ENCODE data around the gene ITPKC. TPM values are rescaled to one million over a fixed set of nuclear protein-coding genes. Genes with fewer than 3 reads are reported as not detected.

ITPKC gene
- total and polyA plus RNA-seq, 9 of the 15 experiments (the other 6 are each of a cell fraction or from before 2014, with no cell fraction given), result 0.08 to 9.3 (median 5.8) TPM

DNA sequence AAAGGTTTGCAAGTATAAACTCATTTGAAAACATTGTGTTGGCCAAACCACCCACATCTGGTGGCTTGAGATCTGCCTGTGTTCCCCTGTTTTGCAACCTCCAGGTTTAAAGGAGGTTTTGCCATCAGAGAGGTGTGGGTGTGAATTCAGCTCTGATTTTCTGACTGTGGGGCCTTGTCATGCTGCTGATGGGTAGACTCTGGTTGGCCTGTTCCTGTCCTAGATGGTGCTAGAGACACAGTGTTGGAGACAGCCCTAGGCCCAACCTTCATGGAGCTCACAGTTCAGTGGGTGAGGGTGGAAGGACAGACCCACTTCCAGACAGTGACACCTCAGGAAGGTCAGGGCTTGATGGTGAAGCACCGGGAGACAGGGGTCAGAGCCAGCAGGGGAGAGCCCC lies 68.6 kb downstream of the ITPKC start:
- Histone ChIP-seq H3K9me3 (replicated peaks; ENCODE audit: control insufficient read depth, insufficient read depth, low read depth, low read length) (no peaks in the 10 kb centered on the region), H3K27me3 (ENCODE audit: control insufficient read depth in 2 of 2, insufficient read depth in 2 of 2, low read length in 2 of 2) (no peaks in the 10 kb centered on the region), H3K4me2 (ENCODE audit: insufficient read depth, low read length) (no peak overlapping the region), H3K27ac (ENCODE audit: extremely low read depth, low read depth, low read length) (no peak overlapping the region), H3K36me3 (ENCODE audit: control insufficient read depth, insufficient read depth, low read length) (no peaks in the 10 kb centered on the region), H4K20me1 (replicated peaks; ENCODE audit: control insufficient read depth, insufficient read depth, low read length) (no peaks in the 10 kb centered on the region), H3K4me1 (replicated peaks in 1 of 2; ENCODE audit: control insufficient read depth in 2 of 2, insufficient read depth in 2 of 2, low read length in 2 of 2) (peaks cover 0 to 13% of the 10 kb centered on the region in 2 experiments; a peak in 2 of 5 replicates), H3K9ac (ENCODE audit: insufficient read depth in 1 of 2, low read depth in 2 of 2, low read length in 2 of 2) (peak overlapping the region in 1 of 2 experiments; percentile 70; a peak in 1 of 4 replicates), H2AFZ (ENCODE audit: low read depth, low read length) (no peak overlapping the region), H3K79me2 (ENCODE audit: control insufficient read depth, insufficient read depth, low read length) (no peaks in the 10 kb centered on the region), H3K9me1 (ENCODE audit: control insufficient read depth, insufficient read depth, low read length) (no peaks in the 10 kb centered on the region), H3K4me3 (no peak overlapping the region)
- TF ChIP-seq SRSF3 (IDR thresholded peaks at IDR 0.05; ENCODE audit: insufficient read depth, low read length) (no peak), KDM1A (IDR thresholded peaks at IDR 0.05) (0 out of 4 replicates have a peak, but pooled peaks of 1 of the 2 experiments have one; percentile 11)
- no TSS peak for BruUV-seq (replicated peaks)
- no peak for FAIRE-seq
- POLR2A ChIA-PET, result interaction anchor here (1.1 kb wide), 1 partner anchor 20 kb away, joined by 3 read pairs; no protein-coding TSS in a partner anchor
- WGBS (ENCODE audit: insufficient coverage, low coverage, missing lambda C conversion rate), result 40% methylated on average over 1 of the region's 1 CpG
- ATAC-seq, result peak; percentile 47; the same call in 2 of the 3 replicates
- intact Hi-C loops (cut with micrococcal nuclease), result no loop called here
- CTCF ChIA-PET (ENCODE audit: low intra/inter-chr PET ratio), result no interaction called here
- no peak for DNase-seq (ENCODE audit: extremely low read depth in 1 of 4, low spot score in 3 of 4)
- in situ Hi-C loops (cut with MboI), result no loop called here

DNA sequence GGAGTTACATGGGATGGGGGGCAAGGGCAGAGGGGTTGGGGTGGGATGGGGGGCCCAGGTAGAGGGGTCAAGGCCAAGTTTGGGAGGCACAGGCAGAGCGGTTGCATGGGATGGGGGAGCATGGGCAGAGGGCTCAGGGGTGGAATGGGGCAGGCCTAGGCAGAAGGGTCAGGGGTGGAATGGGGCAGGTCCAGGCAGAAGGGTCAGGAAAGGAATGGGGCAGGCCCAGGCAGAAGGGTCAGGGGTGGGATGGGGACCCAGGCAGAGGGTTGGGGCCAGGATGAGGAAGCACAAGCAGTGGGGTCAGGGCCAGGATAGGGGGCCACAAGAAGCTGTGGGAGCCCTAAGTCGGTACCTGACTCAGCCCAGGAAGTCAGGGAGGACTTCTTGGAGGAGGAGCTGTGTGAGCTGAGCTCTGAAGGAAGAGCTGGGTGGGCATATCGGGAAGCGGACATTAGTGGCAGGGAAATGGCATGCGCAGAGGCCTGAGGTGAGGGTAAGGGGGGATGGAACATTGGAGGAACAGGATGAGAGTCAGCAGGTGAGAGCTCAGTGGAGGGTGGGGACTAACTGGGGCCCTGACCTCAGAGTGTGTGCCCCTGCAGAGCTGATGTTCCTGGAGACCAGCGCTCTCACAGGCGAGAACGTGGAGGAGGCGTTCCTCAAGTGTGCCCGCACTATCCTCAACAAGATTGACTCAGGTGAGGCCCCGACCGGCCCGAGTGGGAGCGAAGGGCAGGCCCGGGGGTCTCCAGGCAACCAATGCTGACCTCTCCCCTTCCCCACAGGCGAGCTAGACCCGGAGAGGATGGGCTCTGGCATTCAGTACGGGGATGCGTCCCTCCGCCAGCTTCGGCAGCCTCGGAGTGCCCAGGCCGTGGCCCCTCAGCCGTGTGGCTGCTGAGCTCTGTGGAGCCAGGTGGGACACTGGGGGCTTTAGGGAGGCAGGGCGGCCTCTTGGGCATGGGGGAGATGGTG lies 69.4 kb downstream of the ITPKC start:
- H3K4me2 ChIP-seq (ENCODE audit: insufficient read depth, low read length), result no peak overlapping the region
- intact Hi-C loops (cut with micrococcal nuclease), result no loop called here
- no peaks in the 10 kb centered on the region for H4K20me1 ChIP-seq (replicated peaks; ENCODE audit: control insufficient read depth, insufficient read depth, low read length)
- no peaks in the 10 kb centered on the region for H3K9me1 ChIP-seq (ENCODE audit: control insufficient read depth, insufficient read depth, low read length)
- ATAC-seq, result no peak; the same call in 2 of the 3 replicates
- DNase-seq (ENCODE audit: extremely low read depth in 1 of 4, low spot score in 3 of 4), result no peak
- no peak for FAIRE-seq
- no peak overlapping the region for H3K4me3 ChIP-seq
- H3K9me3 ChIP-seq (replicated peaks; ENCODE audit: control insufficient read depth, insufficient read depth, low read depth, low read length), result no peaks in the 10 kb centered on the region
- H3K4me1 ChIP-seq (replicated peaks in 1 of 2; ENCODE audit: control insufficient read depth in 2 of 2, insufficient read depth in 2 of 2, low read length in 2 of 2), result peaks cover 0 to 13% of the 10 kb centered on the region in 2 experiments; a peak in 2 of 5 replicates
- H3K36me3 ChIP-seq (ENCODE audit: control insufficient read depth, insufficient read depth, low read length), result no peaks in the 10 kb centered on the region
- CTCF ChIA-PET (ENCODE audit: low intra/inter-chr PET ratio), result no interaction called here
- peak overlapping the region in 1 of 2 experiments; percentile 78; a peak in 2 of 4 replicates for H3K9ac ChIP-seq (ENCODE audit: insufficient read depth in 1 of 2, low read depth in 2 of 2, low read length in 2 of 2)
- POLR2A ChIA-PET, result interaction anchor here (0.8 to 1.3 kb wide), 4 partner anchors 8 to 22 kb away, joined by 3 to 8 read pairs (median 4); partner anchors contain the start of gene RAB4B
- H3K27ac ChIP-seq (ENCODE audit: extremely low read depth, low read depth, low read length), result no peak overlapping the region
- H3K79me2 ChIP-seq (ENCODE audit: control insufficient read depth, insufficient read depth, low read length), result no peaks in the 10 kb centered on the region
- WGBS (ENCODE audit: insufficient coverage, low coverage, missing lambda C conversion rate), result 80% methylated on average over 19 of the region's 25 CpGs
- no TSS peak for BruUV-seq (replicated peaks)
- no peak overlapping the region for H2AFZ ChIP-seq (ENCODE audit: low read depth, low read length)
- H3K27me3 ChIP-seq (ENCODE audit: control insufficient read depth in 2 of 2, insufficient read depth in 2 of 2, low read length in 2 of 2), result no peaks in the 10 kb centered on the region
- in situ Hi-C loops (cut with MboI), result no loop called here
- TF ChIP-seq, protein P1, sequence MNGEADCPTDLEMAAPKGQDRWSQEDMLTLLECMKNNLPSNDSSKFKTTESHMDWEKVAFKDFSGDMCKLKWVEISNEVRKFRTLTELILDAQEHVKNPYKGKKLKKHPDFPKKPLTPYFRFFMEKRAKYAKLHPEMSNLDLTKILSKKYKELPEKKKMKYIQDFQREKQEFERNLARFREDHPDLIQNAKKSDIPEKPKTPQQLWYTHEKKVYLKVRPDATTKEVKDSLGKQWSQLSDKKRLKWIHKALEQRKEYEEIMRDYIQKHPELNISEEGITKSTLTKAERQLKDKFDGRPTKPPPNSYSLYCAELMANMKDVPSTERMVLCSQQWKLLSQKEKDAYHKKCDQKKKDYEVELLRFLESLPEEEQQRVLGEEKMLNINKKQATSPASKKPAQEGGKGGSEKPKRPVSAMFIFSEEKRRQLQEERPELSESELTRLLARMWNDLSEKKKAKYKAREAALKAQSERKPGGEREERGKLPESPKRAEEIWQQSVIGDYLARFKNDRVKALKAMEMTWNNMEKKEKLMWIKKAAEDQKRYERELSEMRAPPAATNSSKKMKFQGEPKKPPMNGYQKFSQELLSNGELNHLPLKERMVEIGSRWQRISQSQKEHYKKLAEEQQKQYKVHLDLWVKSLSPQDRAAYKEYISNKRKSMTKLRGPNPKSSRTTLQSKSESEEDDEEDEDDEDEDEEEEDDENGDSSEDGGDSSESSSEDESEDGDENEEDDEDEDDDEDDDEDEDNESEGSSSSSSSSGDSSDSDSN (IDR thresholded peaks at IDR 0.05; ENCODE audit: borderline replicate concordance in 1 of 2, low read depth in 2 of 2, low read length in 2 of 2), result no peak
- TF ChIP-seq NR1H2 (CRISPR knock-in tag; IDR thresholded peaks at IDR 0.05) (no peak), CAMTA2 (CRISPR knock-in tag; conservative IDR thresholded peaks at IDR 0.05) (no peak), ILK (tag; IDR thresholded peaks at IDR 0.05; ENCODE audit: borderline replicate concordance, low read depth) (no peak), SRSF1 (IDR thresholded peaks at IDR 0.05; ENCODE audit: low read depth, low read length) (no peak), STAT5B (CRISPR knock-in tag; IDR thresholded peaks at IDR 0.05) (no peak), ZNF77 (CRISPR knock-in tag; IDR thresholded peaks at IDR 0.05) (no peak), ZNF12 (CRISPR knock-in tag; IDR thresholded peaks at IDR 0.05) (no peak), ZFP36 (IDR thresholded peaks at IDR 0.05; ENCODE audit: low read depth, low read length, partially characterized antibody) (peak; percentile 89), HLTF (IDR thresholded peaks at IDR 0.05) (no peak), ELF1 (tag; IDR thresholded peaks at IDR 0.05) (no peak)
